ENCODE measurements around the gene EFNA3. TPM values are rescaled to one million over a fixed set of nuclear protein-coding genes. Genes with fewer than 3 reads are reported as not detected.

The EFNA3 gene
- total RNA-seq, 1 experiment from 2014 or later: 2.3 TPM

- ChIA-PET CTCF (no interaction called here), POLR2A (no interaction called here)
- ATAC-seq: no peak
- peak overlapping the region in 1 of 2 experiments; percentile 49; a peak in 2 of 4 replicates for H3K4me3 ChIP-seq (ENCODE audit: low read depth in 2 of 2, low read length in 2 of 2)
- H3K9me3 ChIP-seq (ENCODE audit: control insufficient read depth, insufficient read depth, low read depth, low read length): no peaks in the 10 kb centered on the region
- DNase-seq (ENCODE audit: low read depth, low spot score): no peak
- in situ Hi-C loops (cut with HindIII; ENCODE audit: low pct_unique_long_range_greater_than_20kb, low sequenced_read_pairs): no loop called here
- BruUV-seq (replicated peaks): no TSS peak
- no peak overlapping the region for H3K27ac ChIP-seq (ENCODE audit: low read length)
- peaks cover 9% of the 10 kb centered on the region for H3K27me3 ChIP-seq (ENCODE audit: control insufficient read depth, insufficient read depth, low read length)
- TF ChIP-seq REST (IDR thresholded peaks at IDR 0.05; ENCODE audit: insufficient read depth in 1 of 2, low read depth in 2 of 2, low read length in 1 of 2): no peak
- TF ChIP-seq SIN3A (IDR thresholded peaks at IDR 0.05; ENCODE audit: borderline replicate concordance, insufficient read depth, low read depth, low read length): no peak
- no peak for TF ChIP-seq POLR2AphosphoS5 (IDR thresholded peaks at IDR 0.05; ENCODE audit: low read depth, low read length)
- no peak for TF ChIP-seq TCF7L2 (IDR thresholded peaks at IDR 0.05; ENCODE audit: low read depth, low read length)
- no peak for TF ChIP-seq CTCF (IDR thresholded peaks at IDR 0.05)
- no peaks in the 10 kb centered on the region; the same call in 1 of the 2 replicates for H3K36me3 ChIP-seq (ENCODE audit: control insufficient read depth, insufficient read depth, low read length)
- H3K4me1 ChIP-seq (ENCODE audit: control insufficient read depth, insufficient read depth, low read length): peaks cover 10% of the 10 kb centered on the region
- intact Hi-C loops (cut with micrococcal nuclease; ENCODE audit: unreplicated experiment): no loop called here
Measured at GRCh38 chr1:155077758-155078445, 735 bp upstream of the EFNA3 start.

GRCh38 chr1:155079210-155079486 is 511 bp downstream of the EFNA3 start:
- intact Hi-C loops (cut with micrococcal nuclease; ENCODE audit: unreplicated experiment): no loop called here
- DNase-seq (ENCODE audit: low read depth, low spot score) (no peak), ATAC-seq (peak; percentile 2; the same call in 1 of the 2 replicates)
- ChIA-PET CTCF (no interaction called here), POLR2A (interaction anchor here (0.7 kb wide), 1 partner anchor 113 kb away, joined by 12 read pairs; no protein-coding TSS in a partner anchor)
- no TSS peak for BruUV-seq (replicated peaks)
- no peak for TF ChIP-seq REST (IDR thresholded peaks at IDR 0.05; ENCODE audit: insufficient read depth in 1 of 2, low read depth in 2 of 2, low read length in 1 of 2)
- Histone ChIP-seq H3K9me3 (ENCODE audit: control insufficient read depth, insufficient read depth, low read depth, low read length) (no peaks in the 10 kb centered on the region), H3K27ac (ENCODE audit: low read length) (no peak overlapping the region), H3K4me3 (ENCODE audit: low read depth in 2 of 2, low read length in 2 of 2) (peak overlapping the region; percentile 33 to 53), H3K36me3 (ENCODE audit: control insufficient read depth, insufficient read depth, low read length) (no peaks in the 10 kb centered on the region; the same call in 1 of the 2 replicates), H3K27me3 (ENCODE audit: control insufficient read depth, insufficient read depth, low read length) (peaks cover 9% of the 10 kb centered on the region), H3K4me1 (ENCODE audit: control insufficient read depth, insufficient read depth, low read length) (peaks cover 14% of the 10 kb centered on the region)
- in situ Hi-C loops (cut with HindIII; ENCODE audit: low pct_unique_long_range_greater_than_20kb, low sequenced_read_pairs): no loop called here

All from Panc1 (cell line).